Heart left ventricle (tissue), 13 donors: ENCODE measurements around the gene ULK1.

Experiments used
- POLR2A ChIP-seq, 2 donors: fragments of 450-650 bp; IDR thresholded peaks; one replicate each; pipeline ENCODE4 v1.6.1; 2017; ENCODE audit warnings: antibody characterized with exemption in 2 of 2, mild to moderate bottlenecking in 2 of 2, moderate library complexity in 2 of 2
- TF ChIP-seq, protein P1 (sequence below), 12 donors: fragments of 200-600 bp; sonication (generic) in 4 of 12; IDR thresholded peaks; one replicate each; pipeline versions ENCODE4 v1.5.0 to v1.8.0; 2018 to 2022; ENCODE audit warnings: antibody characterized with exemption in 12 of 12, mild to moderate bottlenecking in 5 of 12
- donor health status: ischemic (EF 13 %, LVEDD 7.1; RV severe dilation, severe dysfunction).
- donor health status: DM: no; HTN: yes; CAD: no.
- donor health status: DM: no; HTN: no; CAD: no.
- donor health status: ischemic (EF 25% LVEDD 6.9; RV normal size, moderate dysfunction).
- donor health status: ischemic (EF 25% LVEDD 5.7; RV mildly dilated, moderate dysfunction).
- donor health status: ischemic (EF 35%, LVEDD 5.7; RV mildly dilated, moderate dysfunction).
- donor health status: nonischemic (EF 11% LVEDD 7.7; RV severe dilation, severe dysfunction).
- donor health status: DM: yes; HTN: yes; CAD: no.
- donor health status: PGD.
- donor health status: ischemic (EF 29% LVEDD 5.4; RV normal size, mild dysfunction).
- donor health status: nonischemic (EF 23%, LVEDD 6.1; RV moderate dilation, normal function).

DNA sequence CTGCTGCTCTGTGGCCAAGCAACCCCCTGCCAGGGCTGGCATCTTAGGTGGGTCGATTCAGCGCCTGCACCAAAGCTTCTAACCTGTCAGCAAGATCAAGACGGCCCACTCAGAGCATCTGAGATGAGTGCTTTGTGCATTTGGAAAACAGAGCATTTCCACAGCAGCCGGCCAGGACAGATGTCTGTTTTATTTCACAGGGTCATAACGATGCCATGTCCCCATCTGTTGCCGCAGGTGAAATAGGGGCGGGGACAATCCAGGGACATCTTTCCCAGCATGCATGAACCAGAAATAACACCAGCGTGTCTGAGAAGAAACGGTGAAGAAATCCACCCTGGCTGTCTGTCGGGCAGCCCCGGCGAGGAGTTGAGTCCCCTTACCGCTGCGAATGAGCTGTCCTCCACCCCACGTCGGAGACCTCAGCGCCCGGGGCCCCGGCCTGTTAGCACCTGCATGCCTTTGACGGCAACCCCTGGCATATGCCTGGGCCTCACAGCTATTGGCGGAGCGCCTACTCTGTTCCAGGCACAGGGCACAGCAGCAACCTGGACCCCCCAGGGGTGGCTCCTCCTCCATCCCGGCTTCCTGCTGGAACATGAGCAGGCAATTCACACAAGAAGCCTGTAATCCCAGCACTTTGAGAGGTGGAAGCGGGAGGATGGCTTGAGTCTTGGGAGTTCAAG lies 30.6 kb upstream of the ULK1 start:
- TF ChIP-seq, protein P1, sequence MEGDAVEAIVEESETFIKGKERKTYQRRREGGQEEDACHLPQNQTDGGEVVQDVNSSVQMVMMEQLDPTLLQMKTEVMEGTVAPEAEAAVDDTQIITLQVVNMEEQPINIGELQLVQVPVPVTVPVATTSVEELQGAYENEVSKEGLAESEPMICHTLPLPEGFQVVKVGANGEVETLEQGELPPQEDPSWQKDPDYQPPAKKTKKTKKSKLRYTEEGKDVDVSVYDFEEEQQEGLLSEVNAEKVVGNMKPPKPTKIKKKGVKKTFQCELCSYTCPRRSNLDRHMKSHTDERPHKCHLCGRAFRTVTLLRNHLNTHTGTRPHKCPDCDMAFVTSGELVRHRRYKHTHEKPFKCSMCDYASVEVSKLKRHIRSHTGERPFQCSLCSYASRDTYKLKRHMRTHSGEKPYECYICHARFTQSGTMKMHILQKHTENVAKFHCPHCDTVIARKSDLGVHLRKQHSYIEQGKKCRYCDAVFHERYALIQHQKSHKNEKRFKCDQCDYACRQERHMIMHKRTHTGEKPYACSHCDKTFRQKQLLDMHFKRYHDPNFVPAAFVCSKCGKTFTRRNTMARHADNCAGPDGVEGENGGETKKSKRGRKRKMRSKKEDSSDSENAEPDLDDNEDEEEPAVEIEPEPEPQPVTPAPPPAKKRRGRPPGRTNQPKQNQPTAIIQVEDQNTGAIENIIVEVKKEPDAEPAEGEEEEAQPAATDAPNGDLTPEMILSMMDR (IDR thresholded peaks at IDR 0.05) = no peak
- TF ChIP-seq POLR2A (IDR thresholded peaks at IDR 0.05) = no peak
